ENCODE measurements around the gene SIX2. TPM values are rescaled to one million over a fixed set of nuclear protein-coding genes. Genes with fewer than 3 reads are reported as not detected.
"Not testable (repeated sequence)": the region's sequence is repeated elsewhere in the genome, so short reads cannot be mapped to it uniquely, and the experiment has no call there.

Gene SIX2
- total RNA-seq, 1 donor from 2014 or later = 13.8 TPM

DNA sequence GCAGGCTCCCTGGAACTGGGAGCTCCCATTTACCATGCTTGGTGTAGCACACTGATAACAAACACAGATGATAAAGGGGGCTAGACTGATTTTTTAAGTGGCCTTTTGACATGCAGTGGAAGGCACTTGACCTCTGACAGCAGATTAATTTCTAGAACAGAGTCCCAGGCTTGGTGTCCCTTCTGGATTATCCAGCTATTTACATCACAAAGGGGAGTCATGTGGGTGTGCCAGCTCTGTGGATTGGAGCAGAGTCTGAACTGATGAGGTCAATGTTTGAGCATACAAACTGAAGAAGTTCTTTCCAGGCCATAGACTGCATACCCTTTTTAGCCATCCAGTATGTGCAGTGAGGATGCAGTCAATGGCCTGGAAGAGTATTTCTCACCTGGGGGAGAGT is 31.5 kb upstream of the SIX2 start:
- H3K36me3 Mint-ChIP-seq = no peaks in the 10 kb centered on the region
- peaks cover 39% of the 10 kb centered on the region for H3K27me3 Mint-ChIP-seq
- DNase-seq (ENCODE audit: extremely low spot score, unreplicated experiment) = no peak
- H3K4me1 Mint-ChIP-seq (ENCODE audit: unreplicated experiment) = peaks cover 5% of the 10 kb centered on the region
- H3K4me3 Mint-ChIP-seq = no peak overlapping the region
- H3K9me3 Mint-ChIP-seq = no peaks in the 10 kb centered on the region
- no peak overlapping the region for H3K27ac Mint-ChIP-seq
- TF ChIP-seq, protein P1, sequence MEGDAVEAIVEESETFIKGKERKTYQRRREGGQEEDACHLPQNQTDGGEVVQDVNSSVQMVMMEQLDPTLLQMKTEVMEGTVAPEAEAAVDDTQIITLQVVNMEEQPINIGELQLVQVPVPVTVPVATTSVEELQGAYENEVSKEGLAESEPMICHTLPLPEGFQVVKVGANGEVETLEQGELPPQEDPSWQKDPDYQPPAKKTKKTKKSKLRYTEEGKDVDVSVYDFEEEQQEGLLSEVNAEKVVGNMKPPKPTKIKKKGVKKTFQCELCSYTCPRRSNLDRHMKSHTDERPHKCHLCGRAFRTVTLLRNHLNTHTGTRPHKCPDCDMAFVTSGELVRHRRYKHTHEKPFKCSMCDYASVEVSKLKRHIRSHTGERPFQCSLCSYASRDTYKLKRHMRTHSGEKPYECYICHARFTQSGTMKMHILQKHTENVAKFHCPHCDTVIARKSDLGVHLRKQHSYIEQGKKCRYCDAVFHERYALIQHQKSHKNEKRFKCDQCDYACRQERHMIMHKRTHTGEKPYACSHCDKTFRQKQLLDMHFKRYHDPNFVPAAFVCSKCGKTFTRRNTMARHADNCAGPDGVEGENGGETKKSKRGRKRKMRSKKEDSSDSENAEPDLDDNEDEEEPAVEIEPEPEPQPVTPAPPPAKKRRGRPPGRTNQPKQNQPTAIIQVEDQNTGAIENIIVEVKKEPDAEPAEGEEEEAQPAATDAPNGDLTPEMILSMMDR (conservative IDR thresholded peaks at IDR 0.05) = no peak

DNA sequence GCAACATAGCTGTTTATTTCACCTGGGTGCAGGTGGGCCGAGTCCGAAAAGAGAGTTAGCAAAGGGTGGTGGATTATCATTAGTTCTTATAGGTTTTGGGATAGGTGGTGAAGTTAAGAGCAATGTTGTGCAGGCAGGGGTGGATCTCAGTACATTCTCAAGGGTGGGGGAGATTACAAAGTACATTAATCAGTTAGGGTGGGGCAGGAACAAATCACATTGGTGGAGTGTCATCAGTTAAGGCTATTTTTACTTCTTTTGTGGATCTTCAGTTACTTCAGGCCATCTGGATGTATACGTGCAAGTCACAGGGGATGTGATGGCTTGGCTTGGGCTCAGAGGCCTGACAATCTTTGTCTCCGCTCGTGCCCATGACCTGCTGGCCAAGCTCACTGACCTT is 30.6 kb upstream of the SIX2 start:
- H3K27me3 Mint-ChIP-seq = peaks cover 36% of the 10 kb centered on the region
- not testable (repeated sequence) for H3K36me3 Mint-ChIP-seq; H3K4me1 Mint-ChIP-seq (ENCODE audit: unreplicated experiment); H3K27ac Mint-ChIP-seq; H3K9me3 Mint-ChIP-seq; DNase-seq (ENCODE audit: extremely low spot score, unreplicated experiment); H3K4me3 Mint-ChIP-seq

DNA sequence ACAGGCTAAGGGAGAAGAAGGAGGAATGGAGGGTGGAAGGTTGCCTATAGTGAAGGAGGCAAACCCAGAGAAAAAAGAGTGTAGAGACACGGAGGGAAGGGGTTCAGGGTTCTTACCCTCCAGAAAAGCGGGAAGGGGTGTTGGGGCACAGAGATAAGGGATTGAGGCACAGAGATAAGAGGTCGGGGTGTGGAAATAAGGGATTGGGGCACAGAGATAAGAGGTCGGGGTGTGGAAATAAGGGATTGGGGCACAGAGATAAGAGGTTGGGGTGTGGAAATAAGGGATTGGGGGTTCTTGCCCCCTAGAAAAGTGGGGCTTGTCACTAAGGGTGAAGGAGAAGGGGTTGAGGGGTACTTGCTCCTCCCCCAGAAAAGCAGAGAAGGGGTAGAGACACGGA is 29.6 kb upstream of the SIX2 start:
- not testable (repeated sequence) for H3K9me3 Mint-ChIP-seq; H3K27ac Mint-ChIP-seq; H3K4me1 Mint-ChIP-seq (ENCODE audit: unreplicated experiment); DNase-seq (ENCODE audit: extremely low spot score, unreplicated experiment); H3K36me3 Mint-ChIP-seq; H3K4me3 Mint-ChIP-seq
- peaks cover 33% of the 10 kb centered on the region for H3K27me3 Mint-ChIP-seq

DNA sequence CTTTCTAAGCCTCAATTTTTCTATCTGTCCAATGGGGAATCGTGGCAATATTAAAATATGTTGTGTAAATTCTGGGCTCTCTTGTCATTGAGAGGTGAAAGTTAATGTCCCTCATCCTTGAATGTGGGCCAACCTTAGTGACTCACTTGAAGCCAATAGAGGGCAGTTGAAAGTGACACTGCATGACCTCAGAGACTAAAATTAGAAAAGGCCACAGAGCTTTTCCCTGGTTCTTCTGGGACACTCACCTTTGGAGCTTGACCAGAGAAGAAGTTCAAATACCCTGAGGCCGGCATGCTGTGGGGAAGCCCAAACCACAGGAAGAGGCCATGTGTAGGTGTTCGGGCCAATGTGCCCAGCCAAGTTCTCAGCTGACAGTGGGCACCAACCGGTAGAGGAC is 24.1 kb upstream of the SIX2 start:
- peaks cover 7% of the 10 kb centered on the region for H3K4me1 Mint-ChIP-seq (ENCODE audit: unreplicated experiment)
- no peak overlapping the region for H3K27ac Mint-ChIP-seq
- TF ChIP-seq, protein P1 (conservative IDR thresholded peaks at IDR 0.05) = no peak
- no peaks in the 10 kb centered on the region for H3K9me3 Mint-ChIP-seq
- H3K36me3 Mint-ChIP-seq = no peaks in the 10 kb centered on the region
- DNase-seq (ENCODE audit: extremely low spot score, unreplicated experiment) = no peak
- H3K27me3 Mint-ChIP-seq = peaks cover 33% of the 10 kb centered on the region
- no peak overlapping the region for H3K4me3 Mint-ChIP-seq

DNA sequence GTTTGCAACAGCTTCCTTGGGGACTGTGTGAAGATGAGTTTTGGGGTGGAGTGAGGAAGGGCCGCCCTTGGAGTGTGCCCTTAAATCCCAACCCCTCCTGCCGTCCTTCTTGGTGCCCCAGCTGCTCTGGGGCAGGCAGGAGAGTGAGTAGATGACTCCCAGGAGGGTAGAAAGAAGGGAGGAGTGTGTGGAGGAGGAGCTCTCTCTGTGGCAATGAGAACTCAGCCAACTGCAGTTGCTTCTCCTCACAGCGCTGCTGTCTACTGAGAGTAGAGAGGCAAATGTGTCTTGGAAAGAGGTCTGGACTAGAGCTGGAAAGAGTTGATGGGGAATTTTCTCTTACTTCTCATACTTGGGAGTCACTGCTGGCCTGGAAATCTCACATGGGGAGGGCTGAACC is 21.8 kb upstream of the SIX2 start:
- peaks cover 48% of the 10 kb centered on the region for H3K27me3 Mint-ChIP-seq
- H3K4me3 Mint-ChIP-seq = no peak overlapping the region
- no peaks in the 10 kb centered on the region for H3K9me3 Mint-ChIP-seq
- H3K36me3 Mint-ChIP-seq = no peaks in the 10 kb centered on the region
- no peak for DNase-seq (ENCODE audit: extremely low spot score, unreplicated experiment)
- TF ChIP-seq, protein P1 (conservative IDR thresholded peaks at IDR 0.05) = no peak
- no peak overlapping the region for H3K27ac Mint-ChIP-seq
- peaks cover 7% of the 10 kb centered on the region for H3K4me1 Mint-ChIP-seq (ENCODE audit: unreplicated experiment)

DNA sequence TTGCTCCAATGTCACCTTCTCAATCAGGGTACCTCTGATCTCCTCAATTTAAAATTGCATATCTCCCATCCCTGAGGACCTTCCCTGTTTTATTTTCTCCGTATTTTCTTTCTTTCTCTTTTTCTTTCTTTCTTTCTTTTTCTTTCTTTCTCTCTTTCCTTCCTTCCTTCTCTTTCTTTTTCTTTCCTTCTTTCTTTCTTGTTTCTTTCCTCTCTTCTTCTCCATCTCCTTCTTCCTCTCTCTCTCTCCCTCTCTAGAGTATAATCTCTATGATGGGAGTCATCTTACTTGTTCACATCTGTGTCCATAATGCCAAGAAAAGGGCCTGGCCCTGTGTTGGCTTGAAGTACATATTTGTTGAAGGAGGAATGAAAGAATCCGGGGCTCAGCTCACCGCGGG is 21.3 kb upstream of the SIX2 start:
- no peaks in the 10 kb centered on the region for H3K9me3 Mint-ChIP-seq
- peaks cover 52% of the 10 kb centered on the region for H3K27me3 Mint-ChIP-seq
- DNase-seq (ENCODE audit: extremely low spot score, unreplicated experiment) = no peak
- H3K4me1 Mint-ChIP-seq (ENCODE audit: unreplicated experiment) = peaks cover 7% of the 10 kb centered on the region
- H3K27ac Mint-ChIP-seq = no peak overlapping the region
- no peak overlapping the region for H3K4me3 Mint-ChIP-seq
- no peaks in the 10 kb centered on the region for H3K36me3 Mint-ChIP-seq
- TF ChIP-seq, protein P1 (conservative IDR thresholded peaks at IDR 0.05) = no peak

DNA sequence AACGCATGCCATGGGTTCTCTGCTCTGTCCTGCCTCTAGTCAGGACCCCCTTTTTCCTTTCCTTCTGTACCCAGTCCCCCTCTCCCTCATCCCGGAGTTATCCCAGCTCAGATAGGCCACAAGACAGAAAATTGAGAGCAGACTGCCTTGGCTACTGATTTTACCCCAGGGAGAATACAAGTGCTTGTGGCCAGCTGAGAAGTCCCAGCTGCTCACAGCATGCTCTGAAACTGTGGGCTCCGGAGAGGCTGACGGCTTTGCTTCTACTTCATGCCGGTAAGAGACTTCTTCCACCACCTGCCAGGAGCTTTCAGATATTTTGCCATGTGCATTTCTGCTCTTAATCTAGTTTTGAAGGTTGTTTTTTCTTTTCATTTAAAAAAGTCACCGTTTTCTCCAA is 20.0 kb upstream of the SIX2 start:
- Mint-ChIP-seq H3K4me3 (no peak overlapping the region), H3K9me3 (no peaks in the 10 kb centered on the region), H3K27ac (no peak overlapping the region), H3K4me1 (ENCODE audit: unreplicated experiment) (peaks cover 7% of the 10 kb centered on the region), H3K36me3 (no peaks in the 10 kb centered on the region), H3K27me3 (peaks cover 47% of the 10 kb centered on the region)
- TF ChIP-seq, protein P1 (conservative IDR thresholded peaks at IDR 0.05) = no peak
- DNase-seq (ENCODE audit: extremely low spot score, unreplicated experiment) = no peak

Measured in type B pancreatic cell (in vitro differentiated cells).